NCI-H1694 treated with DMSO at 0.1 percent for 48 hours (cell line): ENCODE data around the gene DAPK1.

Source experiments
- DNase-seq: peaks from one replicate; lab custom pipeline; 2025; lab: John Stamatoyannopoulos, UW

The DAPK1 gene

DNA sequence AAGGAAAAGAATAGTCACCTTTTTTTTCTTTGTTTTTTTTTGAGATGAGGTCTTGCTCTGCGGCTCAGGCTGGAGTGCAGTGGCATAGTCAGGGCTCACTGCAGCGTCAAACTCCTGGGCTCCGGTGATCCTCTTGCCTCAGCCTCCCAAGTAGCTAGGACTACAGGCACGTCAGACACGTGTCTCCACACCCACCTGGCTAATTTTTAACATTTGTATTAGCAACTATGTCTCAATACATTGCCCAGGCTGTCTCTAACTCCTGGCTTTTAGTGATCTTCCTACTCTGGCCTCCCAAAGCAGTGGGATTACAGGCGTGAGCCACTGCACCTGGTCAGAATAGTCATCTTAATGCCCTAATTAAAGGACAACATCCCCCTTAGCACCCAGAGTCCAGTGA, 173.8 kb downstream of the DAPK1 start:
- DNase-seq = no peak

GRCh38 chr9:87671925-87672324, 174.3 kb downstream of the DAPK1 start:
- DNase-seq = no peak

GRCh38 chr9:87672586-87672985, 174.9 kb downstream of the DAPK1 start:
- no peak for DNase-seq

- no peak for DNase-seq
These were observed 175.9 kb downstream of the DAPK1 start for GRCh38 chr9:87673446-87674120.

GRCh38 chr9:87674565-87675299, 177.1 kb downstream of the DAPK1 start:
- no peak for DNase-seq

GRCh38 chr9:87675906-87676515, 178.3 kb downstream of the DAPK1 start:
- DNase-seq = no peak

GRCh38 chr9:87676976-87677775, 179.5 kb downstream of the DAPK1 start:
- DNase-seq = no peak

DNA sequence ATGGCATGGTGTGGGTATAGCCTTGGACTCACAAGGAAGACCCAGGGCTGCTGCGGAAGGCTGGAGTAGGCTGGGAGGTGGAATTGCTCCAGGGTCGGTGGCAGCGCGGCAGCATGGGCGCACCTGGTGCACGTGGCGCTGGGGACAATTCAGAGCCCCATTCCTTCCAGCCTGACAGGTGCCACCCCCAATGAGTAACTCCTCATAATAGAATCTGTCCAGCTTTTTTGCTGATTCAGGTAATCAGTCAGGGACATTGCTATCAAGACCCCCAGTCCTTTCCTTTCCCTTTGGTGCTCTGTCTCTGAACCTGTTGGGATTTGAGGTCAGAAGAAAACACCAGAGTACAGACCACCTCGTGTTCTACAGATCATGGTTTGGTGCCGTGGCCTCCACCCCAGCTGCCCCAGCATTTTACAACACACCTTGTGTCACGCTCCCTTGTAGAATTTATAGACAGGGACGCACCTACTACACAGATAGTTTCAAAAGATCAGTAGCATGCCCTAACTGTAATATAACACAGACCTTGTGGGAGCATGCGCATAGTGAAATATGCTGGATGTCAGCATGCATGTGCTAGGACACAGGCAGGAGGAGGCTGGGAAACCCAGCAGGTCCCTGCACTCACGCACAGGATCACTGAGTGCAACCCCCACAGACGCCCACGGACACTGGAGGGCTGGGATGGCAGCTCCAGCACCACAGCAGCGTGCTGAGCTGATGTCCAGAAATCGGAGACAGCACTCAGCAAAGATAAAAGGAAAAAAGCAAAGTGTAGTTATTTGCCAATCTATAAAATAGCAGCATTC, 180.3 kb downstream of the DAPK1 start:
- DNase-seq = no peak

DNA sequence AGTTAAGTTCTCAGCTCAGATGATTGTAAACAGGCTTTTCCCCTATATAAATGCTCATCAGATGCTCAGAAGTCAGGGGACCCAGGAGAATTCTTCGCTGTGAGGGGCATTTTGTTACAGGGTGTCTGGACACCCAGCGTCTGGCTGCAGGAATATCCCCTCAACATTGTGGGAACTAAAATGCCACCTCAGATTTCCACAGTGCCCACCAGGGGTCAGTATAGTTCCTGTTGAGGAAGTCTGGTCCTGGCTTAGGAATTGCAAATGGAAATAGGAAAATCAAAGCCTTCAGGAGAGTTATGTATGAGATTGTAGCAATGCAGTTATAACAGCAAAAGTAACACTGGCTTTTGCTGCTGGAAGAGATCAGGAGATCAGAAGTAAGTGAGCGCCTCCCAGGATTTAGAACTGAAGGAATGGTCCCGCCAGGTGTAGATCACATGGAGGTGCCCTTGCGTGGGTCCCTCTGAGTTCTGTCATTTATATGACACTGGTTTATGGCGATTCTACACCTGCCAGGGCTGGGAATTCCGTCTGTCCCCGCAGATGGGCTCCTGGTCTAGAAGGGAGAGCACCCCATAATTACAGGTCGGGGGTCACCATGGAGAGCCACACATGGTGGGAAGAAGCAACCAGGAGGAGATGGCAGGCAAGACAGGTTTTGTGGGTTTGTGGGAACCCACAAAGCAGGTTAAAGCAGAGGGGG, 181.1 kb downstream of the DAPK1 start:
- peak; percentile 36 for DNase-seq

DNA sequence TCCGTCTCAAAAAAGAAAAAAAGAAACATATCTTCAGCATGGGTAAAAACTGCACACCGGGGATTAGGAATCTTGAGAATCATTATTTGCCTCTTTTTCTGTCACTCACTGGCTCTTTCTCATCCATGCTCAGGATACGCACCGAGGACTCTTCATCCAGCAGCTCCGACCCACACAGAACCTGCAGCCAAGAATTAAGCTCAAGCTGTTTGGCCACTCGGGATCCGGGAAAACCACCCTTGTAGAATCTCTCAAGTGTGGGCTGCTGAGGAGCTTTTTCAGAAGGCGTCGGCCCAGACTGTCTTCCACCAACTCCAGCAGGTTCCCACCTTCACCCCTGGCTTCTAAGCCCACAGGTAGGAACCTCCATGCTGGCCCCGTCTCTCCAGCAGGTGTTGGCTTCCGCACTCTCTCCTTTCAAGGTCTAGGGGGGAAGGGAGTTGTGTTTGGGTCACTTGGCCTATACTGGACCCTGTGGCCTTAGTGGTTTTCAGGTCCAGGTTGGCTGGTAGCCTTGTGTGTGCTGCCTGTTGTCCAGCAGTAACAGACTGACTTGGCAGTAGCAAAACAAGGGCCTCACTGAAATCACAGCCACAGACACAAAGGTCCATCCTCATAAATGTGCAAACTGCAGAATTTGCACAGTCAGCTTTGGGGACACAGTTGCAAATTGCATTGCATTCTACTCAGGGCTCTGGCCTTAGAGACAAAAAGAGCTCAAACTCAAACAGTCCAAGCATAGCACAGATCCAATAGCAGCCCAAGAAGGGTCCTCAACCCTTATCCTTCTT, 183.8 kb downstream of the DAPK1 start:
- no peak for DNase-seq

DNA sequence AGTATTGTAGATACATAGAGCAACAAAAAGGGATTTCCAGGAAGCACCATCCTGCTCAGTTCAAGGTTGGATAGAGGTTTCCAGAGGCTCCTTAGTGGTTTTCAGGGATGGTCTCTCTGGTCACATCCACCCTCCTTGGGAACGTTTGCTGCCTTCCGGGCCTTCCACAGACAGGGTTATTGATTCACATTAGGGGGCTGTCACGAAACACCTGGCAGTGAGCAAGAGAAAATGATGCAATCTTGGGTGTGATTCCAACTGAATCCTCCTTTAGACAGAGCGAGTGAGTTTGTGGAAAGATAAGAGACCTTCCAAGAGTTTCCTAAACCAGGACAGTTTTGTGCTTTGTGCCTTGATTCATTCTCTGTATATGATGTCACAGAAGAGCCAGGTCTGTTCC, 184.4 kb downstream of the DAPK1 start:
- DNase-seq = no peak

DNA sequence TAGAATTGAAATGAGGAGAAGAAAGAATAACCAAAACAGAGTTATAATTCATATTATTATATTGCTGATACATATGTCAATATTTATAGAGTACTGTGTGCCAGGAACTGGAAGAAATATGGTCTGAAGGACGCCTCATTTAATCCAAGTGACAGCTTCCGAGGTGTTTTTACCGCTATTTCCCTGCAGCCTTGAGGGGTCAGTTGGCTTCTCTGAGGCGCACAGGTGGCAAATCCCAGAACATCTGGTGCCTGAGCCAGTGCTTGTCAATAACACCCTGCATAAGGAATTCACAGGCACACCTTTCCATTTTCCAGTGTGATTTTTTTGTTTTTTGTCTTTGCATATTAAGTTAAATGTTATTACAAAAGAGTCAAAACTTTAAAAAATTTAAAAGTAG, 185.0 kb downstream of the DAPK1 start:
- DNase-seq = no peak

- no peak for DNase-seq
These were observed 186.3 kb downstream of the DAPK1 start for GRCh38 chr9:87683751-87684626.

DNA sequence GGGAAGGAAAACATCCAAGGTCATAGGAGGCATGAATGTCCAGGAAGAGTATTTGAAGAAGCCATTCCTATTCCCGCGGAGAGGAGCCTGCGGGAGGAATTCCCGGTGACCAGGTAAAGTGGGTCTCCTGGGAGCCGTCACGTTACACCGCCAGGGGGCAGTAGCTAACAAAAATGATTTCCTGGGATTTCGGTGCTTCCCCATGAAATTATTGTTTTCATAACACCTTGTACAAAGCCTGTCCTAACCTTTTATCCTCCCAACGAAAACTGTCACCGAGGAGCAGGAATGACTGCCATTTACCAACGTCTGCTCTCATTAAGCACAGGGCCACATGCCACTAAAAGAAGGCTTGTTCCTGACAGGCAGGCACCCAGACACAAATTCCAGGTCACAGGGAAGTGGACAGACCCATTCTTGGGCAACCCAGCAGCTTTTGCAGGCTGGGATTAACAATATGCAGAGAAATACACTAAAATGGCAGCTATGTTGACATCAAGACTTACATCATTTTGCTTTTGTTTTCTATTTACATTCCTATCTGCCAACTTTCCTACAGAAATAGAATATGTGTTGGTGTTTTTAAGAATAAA, 187.1 kb downstream of the DAPK1 start:
- no peak for DNase-seq

GRCh38 chr9:87685441-87685840, 187.8 kb downstream of the DAPK1 start:
- DNase-seq = no peak

DNA sequence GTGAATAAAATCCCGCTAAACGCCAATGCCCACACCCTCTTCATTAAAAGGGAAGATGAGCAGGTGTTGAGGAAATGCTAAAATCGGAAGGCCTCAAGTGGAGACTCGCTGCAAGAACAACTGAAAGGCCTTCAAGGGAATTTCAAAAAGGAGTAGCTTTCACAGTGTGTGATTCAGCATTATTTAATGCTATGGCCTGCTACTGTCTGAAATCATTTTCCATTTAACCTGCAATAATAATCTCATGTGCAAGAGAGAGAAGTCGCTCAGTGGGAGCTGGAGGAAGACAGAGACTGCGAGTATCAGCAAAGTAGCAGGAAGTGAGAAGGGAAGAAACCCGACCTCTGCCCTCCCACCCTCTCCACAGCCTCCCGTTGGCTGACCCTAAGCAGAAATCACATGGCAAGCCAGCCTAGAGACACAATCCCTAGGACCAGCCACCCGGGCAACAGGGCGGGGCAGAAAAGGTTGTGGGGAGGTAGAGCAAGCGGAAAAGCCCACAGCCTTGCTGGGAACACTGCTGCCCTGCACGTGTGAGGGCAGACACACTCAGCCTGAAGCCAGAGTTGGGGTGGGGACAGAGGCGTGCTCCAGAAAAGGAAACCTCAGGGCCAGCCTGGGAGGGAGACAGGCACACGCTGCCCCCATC, 188.3 kb downstream of the DAPK1 start:
- no peak for DNase-seq

- DNase-seq = no peak
These were observed 188.9 kb downstream of the DAPK1 start for GRCh38 chr9:87686520-87687090.

- DNase-seq = no peak
These were observed 189.5 kb downstream of the DAPK1 start for GRCh38 chr9:87687207-87687606.
